OCI-LY1 (cell line): ENCODE data around the gene AKT3.

Source experiments
- H2AFZ ChIP-seq: fragments of 200-600 bp; sonication (generic), shearing (Covaris generic); 2 replicates; pipeline ENCODE4 v1.6.0; 2014; ENCODE audit warnings: antibody characterized with exemption, mild to moderate bottlenecking, low read length
- H3F3A ChIP-seq: fragments of 200-600 bp; sonication (generic), shearing (Covaris generic); 2 replicates; pipeline ENCODE4 v1.6.0; 2014; ENCODE audit warnings: mild to moderate bottlenecking, antibody characterized with exemption, low read length, moderate library complexity; ENCODE audit not compliant: insufficient read depth
- H3K27ac ChIP-seq: fragments of 200-600 bp; sonication (generic); 2 replicates; pipeline ENCODE4 v1.5.1; 2014; ENCODE audit warnings: low read length, mixed run types, mild to moderate bottlenecking, low read depth; ENCODE audit not compliant: poor library complexity, severe bottlenecking
- H3K27me3 ChIP-seq: fragments of 200-600 bp; sonication (generic); 2 replicates; pipeline ENCODE4 v1.6.0; 2014; ENCODE audit warnings: antibody characterized with exemption, mild to moderate bottlenecking, low read length, moderate library complexity; ENCODE audit not compliant: insufficient read depth
- H3K36me3 ChIP-seq: fragments of 200-600 bp; sonication (generic); 2 replicates; pipeline ENCODE4 v1.6.1; 2014; ENCODE audit warnings: mild to moderate bottlenecking, antibody characterized with exemption, low read length, moderate library complexity, mixed read lengths; ENCODE audit not compliant: insufficient read depth
- H3K4me1 ChIP-seq: fragments of 200-600 bp; sonication (generic); 2 replicates; pipeline ENCODE4 v1.5.1; 2014; ENCODE audit warnings: mild to moderate bottlenecking, low read length, moderate library complexity; ENCODE audit not compliant: insufficient read depth, severe bottlenecking
- H3K4me2 ChIP-seq: fragments of 200-600 bp; sonication (generic), shearing (Covaris generic); 2 replicates; pipeline ENCODE4 v1.6.1; 2014; ENCODE audit warnings: low read length
- H3K4me3 ChIP-seq: fragments of 200-600 bp; sonication (generic); 2 replicates; pipeline ENCODE4 v1.5.1; 2014; ENCODE audit warnings: low read length, low read depth, mild to moderate bottlenecking, mixed read lengths; ENCODE audit not compliant: poor library complexity, severe bottlenecking
- H3K79me2 ChIP-seq: fragments of 200-600 bp; shearing (Covaris generic); 2 replicates; pipeline ENCODE4 v1.6.1; 2016; ENCODE audit warnings: mixed run types, low read length, mixed read lengths; ENCODE audit not compliant: insufficient read depth
- H3K9ac ChIP-seq: fragments of 200-600 bp; sonication (generic), shearing (Covaris generic); 2 replicates; pipeline ENCODE4 v1.6.1; 2014; ENCODE audit warnings: mild to moderate bottlenecking, low read length, mixed read lengths
- H3K9me2 ChIP-seq: fragments of 200-600 bp; sonication (generic), shearing (Covaris generic); 2 replicates; pipeline ENCODE4 v1.6.1; 2014; ENCODE audit warnings: low read depth, mild to moderate bottlenecking, low read length, mixed read lengths
- H3K9me3 ChIP-seq: fragments of 200-600 bp; shearing (Covaris generic); 2 replicates; pipeline ENCODE4 v1.6.1; 2014; ENCODE audit warnings: low read length, mixed read lengths
- H4K20me1 ChIP-seq: fragments of 200-600 bp; sonication (generic), shearing (Covaris generic); 2 replicates; pipeline ENCODE4 v1.6.0; 2016; ENCODE audit warnings: mild to moderate bottlenecking, low read length; ENCODE audit not compliant: insufficient read depth
- EZH2 ChIP-seq: fragments of 200-600 bp; sonication (generic), shearing (Covaris generic); IDR thresholded peaks from 2 replicates; pipeline ENCODE4 v1.8.0; 2017; ENCODE audit warnings: borderline replicate concordance, mixed run types, mild to moderate bottlenecking, antibody characterized with exemption, low read length, moderate library complexity, mixed read lengths
- TF ChIP-seq, protein P1 (sequence below): fragments of 200-600 bp; sonication (generic), shearing (Covaris generic); IDR thresholded peaks from 2 replicates; pipeline ENCODE4 v1.5.1; 2017; ENCODE audit warnings: mild to moderate bottlenecking, antibody characterized with exemption, low read length, moderate library complexity, mixed read lengths

AKT3 gene

DNA sequence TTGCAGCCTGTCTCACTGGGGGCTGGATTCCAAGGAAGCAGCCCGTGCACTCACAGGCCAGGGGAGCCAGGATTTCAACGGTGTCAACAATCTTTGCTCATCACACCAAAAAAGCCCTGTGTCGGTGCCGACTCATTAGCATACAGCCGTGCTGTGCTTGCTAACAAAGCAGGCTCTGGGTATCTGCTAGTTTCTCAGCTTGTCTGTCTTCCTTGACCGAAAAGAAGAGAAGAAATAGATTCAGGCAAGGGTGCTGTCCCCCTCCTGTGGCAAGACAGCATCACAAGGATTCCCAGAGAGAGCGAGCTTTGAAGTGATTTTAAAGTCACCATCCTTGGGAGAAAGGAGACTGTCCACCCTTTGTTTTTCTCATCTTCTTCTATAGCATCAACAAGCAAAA, 379.5 kb downstream of the AKT3 start:
- Histone ChIP-seq H3K79me2 (no peaks in the 10 kb centered on the region), H3K4me2 (no peak overlapping the region), H3K9me2 (no peaks in the 10 kb centered on the region), H2AFZ (no peak overlapping the region), H3K4me1 (peaks cover 7% of the 10 kb centered on the region), H3K27ac (no peak overlapping the region), H4K20me1 (no peaks in the 10 kb centered on the region), H3K27me3 (no peaks in the 10 kb centered on the region), H3K9ac (no peak overlapping the region), H3K4me3 (no peak overlapping the region), H3K9me3 (no peaks in the 10 kb centered on the region), H3K36me3 (no peaks in the 10 kb centered on the region), H3F3A (no peaks in the 10 kb centered on the region)
- no peak for TF ChIP-seq EZH2
- TF ChIP-seq, protein P1, sequence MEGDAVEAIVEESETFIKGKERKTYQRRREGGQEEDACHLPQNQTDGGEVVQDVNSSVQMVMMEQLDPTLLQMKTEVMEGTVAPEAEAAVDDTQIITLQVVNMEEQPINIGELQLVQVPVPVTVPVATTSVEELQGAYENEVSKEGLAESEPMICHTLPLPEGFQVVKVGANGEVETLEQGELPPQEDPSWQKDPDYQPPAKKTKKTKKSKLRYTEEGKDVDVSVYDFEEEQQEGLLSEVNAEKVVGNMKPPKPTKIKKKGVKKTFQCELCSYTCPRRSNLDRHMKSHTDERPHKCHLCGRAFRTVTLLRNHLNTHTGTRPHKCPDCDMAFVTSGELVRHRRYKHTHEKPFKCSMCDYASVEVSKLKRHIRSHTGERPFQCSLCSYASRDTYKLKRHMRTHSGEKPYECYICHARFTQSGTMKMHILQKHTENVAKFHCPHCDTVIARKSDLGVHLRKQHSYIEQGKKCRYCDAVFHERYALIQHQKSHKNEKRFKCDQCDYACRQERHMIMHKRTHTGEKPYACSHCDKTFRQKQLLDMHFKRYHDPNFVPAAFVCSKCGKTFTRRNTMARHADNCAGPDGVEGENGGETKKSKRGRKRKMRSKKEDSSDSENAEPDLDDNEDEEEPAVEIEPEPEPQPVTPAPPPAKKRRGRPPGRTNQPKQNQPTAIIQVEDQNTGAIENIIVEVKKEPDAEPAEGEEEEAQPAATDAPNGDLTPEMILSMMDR: no peak

DNA sequence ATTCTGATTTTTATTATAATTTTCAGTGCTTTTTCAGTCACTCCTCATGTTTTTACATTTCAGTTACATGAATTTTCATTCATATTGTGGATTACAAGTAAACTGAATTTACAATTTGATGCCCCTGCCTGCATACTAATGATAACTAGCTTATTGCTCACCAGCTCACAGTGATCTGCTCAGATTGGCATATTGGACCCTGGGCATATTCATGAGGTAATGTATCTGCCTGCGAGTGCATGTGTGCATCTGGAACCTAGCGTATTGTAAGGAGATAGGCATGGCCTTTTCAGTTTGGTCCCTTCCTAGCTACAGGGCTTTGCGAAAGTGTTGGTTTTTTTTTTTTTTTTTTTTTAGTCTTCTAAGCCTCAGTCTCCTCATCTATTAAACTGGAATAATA, 380.5 kb downstream of the AKT3 start:
- no peak overlapping the region for H3K9ac ChIP-seq
- H3K9me2 ChIP-seq: no peaks in the 10 kb centered on the region
- no peaks in the 10 kb centered on the region for H3K36me3 ChIP-seq
- TF ChIP-seq EZH2: no peak
- H3F3A ChIP-seq: no peaks in the 10 kb centered on the region
- H3K27me3 ChIP-seq: no peaks in the 10 kb centered on the region
- no peak overlapping the region for H3K4me3 ChIP-seq
- no peak overlapping the region for H3K4me2 ChIP-seq
- H4K20me1 ChIP-seq: no peaks in the 10 kb centered on the region
- H3K27ac ChIP-seq: no peak overlapping the region
- no peaks in the 10 kb centered on the region for H3K79me2 ChIP-seq
- H2AFZ ChIP-seq: no peak overlapping the region
- H3K4me1 ChIP-seq: peaks cover 7% of the 10 kb centered on the region
- H3K9me3 ChIP-seq: no peaks in the 10 kb centered on the region

DNA sequence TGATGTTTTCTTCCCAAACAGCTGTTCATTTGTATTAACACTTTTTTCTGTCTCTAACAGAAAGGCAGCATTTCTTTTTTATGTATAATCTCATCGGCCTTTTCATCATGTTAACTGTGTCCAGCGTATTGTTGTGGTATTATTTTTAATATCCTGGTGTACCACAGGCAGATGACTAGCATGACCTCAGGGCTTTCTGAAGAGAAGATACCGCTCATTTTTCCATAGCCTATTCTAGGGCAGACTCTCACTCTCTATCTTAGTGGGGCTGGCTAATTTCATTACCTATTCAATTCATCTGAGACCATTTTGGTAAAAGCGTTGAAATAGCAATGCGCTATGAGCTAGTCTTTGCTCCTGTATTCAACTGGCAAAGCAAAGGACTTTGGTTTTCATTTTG, 384.3 kb downstream of the AKT3 start:
- Histone ChIP-seq H3K9me3 (no peaks in the 10 kb centered on the region), H3K27me3 (no peaks in the 10 kb centered on the region), H3K9ac (no peak overlapping the region), H3K36me3 (no peaks in the 10 kb centered on the region), H3F3A (no peaks in the 10 kb centered on the region), H3K4me1 (no peaks in the 10 kb centered on the region), H3K79me2 (no peaks in the 10 kb centered on the region), H3K9me2 (no peaks in the 10 kb centered on the region), H2AFZ (no peak overlapping the region), H4K20me1 (no peaks in the 10 kb centered on the region), H3K4me3 (no peak overlapping the region), H3K4me2 (no peak overlapping the region), H3K27ac (no peak overlapping the region)
- TF ChIP-seq, protein P1: no peak
- no peak for TF ChIP-seq EZH2

DNA sequence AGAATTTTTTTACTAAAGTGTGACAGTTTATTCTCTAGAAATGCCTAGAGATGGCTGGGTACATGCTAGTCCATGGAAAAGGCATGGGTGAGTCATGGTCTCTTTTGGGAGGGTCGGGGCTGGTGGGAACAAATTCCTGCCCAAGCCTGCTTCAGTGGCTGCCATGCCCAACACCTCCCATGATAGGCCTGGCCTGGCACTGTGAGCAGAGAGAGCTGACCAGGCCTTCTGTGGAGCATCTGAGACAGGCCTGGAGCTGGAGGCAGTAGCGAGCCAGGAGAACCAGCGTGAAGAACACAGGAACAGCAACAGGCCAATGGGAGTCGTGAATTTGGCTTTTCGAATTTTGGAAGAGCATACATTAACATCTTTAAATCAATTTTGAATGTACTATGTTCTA, 385.0 kb downstream of the AKT3 start:
- no peak overlapping the region for H3K4me2 ChIP-seq
- no peak overlapping the region for H2AFZ ChIP-seq
- TF ChIP-seq, protein P1: no peak
- no peak for TF ChIP-seq EZH2
- H3K4me1 ChIP-seq: no peaks in the 10 kb centered on the region
- no peaks in the 10 kb centered on the region for H3F3A ChIP-seq
- H3K27me3 ChIP-seq: no peaks in the 10 kb centered on the region
- H3K9me3 ChIP-seq: no peaks in the 10 kb centered on the region
- H3K79me2 ChIP-seq: no peaks in the 10 kb centered on the region
- H3K27ac ChIP-seq: no peak overlapping the region
- H3K9me2 ChIP-seq: no peaks in the 10 kb centered on the region
- H3K4me3 ChIP-seq: no peak overlapping the region
- H4K20me1 ChIP-seq: no peaks in the 10 kb centered on the region
- no peak overlapping the region for H3K9ac ChIP-seq
- H3K36me3 ChIP-seq: no peaks in the 10 kb centered on the region
